ENCODE data around the gene ARPC3. TPM values are rescaled to one million over a fixed set of nuclear protein-coding genes. Genes with fewer than 3 reads are reported as not detected.
"Not testable (repeated sequence)": the region's sequence is repeated elsewhere in the genome, so short reads cannot be mapped to it uniquely, and the experiment has no call there.

ARPC3 gene
- total RNA-seq, 1 donor from 2014 or later, result 338 TPM

GRCh38 chr12:110444455-110444854 lies 5.7 kb downstream of the ARPC3 start:
- Mint-ChIP-seq H3K4me3 (ENCODE audit: low read depth) (no peak overlapping the region), H3K9me3 (no peaks in the 10 kb centered on the region), H3K36me3 (ENCODE audit: low read depth) (peaks cover 54% of the 10 kb centered on the region), H3K27me3 (ENCODE audit: low read depth) (no peaks in the 10 kb centered on the region), H3K4me1 (ENCODE audit: low read depth) (peaks cover 24% of the 10 kb centered on the region), H3K27ac (no peak overlapping the region)
- intact Hi-C loops (cut with micrococcal nuclease), result no loop called here
- DNase-seq (ENCODE audit: low spot score), result no peak

GRCh38 chr12:110436231-110436630 lies 13.9 kb downstream of the ARPC3 start:
- Mint-ChIP-seq H3K4me1 (ENCODE audit: low read depth) (peaks cover 1% of the 10 kb centered on the region), H3K9me3 (no peaks in the 10 kb centered on the region), H3K27me3 (ENCODE audit: low read depth) (no peaks in the 10 kb centered on the region), H3K36me3 (ENCODE audit: low read depth) (peaks cover 56% of the 10 kb centered on the region), H3K4me3 (ENCODE audit: low read depth) (no peak overlapping the region), H3K27ac (no peak overlapping the region)
- no peak for DNase-seq (ENCODE audit: low spot score)
- intact Hi-C loops (cut with micrococcal nuclease), result no loop called here

- Mint-ChIP-seq H3K4me1 (ENCODE audit: low read depth) (peaks cover 1% of the 10 kb centered on the region), H3K27ac (no peak overlapping the region)
Measured at GRCh38 chr12:110431957-110432587, 18.1 kb downstream of the ARPC3 start.

GRCh38 chr12:110429676-110430075 lies 20.5 kb downstream of the ARPC3 start:
- H3K9me3 Mint-ChIP-seq; H3K27ac Mint-ChIP-seq; H3K27me3 Mint-ChIP-seq (ENCODE audit: low read depth); H3K4me1 Mint-ChIP-seq (ENCODE audit: low read depth); DNase-seq (ENCODE audit: low spot score); intact Hi-C loops (cut with micrococcal nuclease); H3K4me3 Mint-ChIP-seq (ENCODE audit: low read depth): not testable (repeated sequence)
- H3K36me3 Mint-ChIP-seq (ENCODE audit: low read depth), result peaks cover 11% of the 10 kb centered on the region

More at GRCh38 chr12:110431957-110432587, 18.1 kb downstream of the ARPC3 start:
- no peak overlapping the region for H3K4me3 Mint-ChIP-seq (ENCODE audit: low read depth)
- intact Hi-C loops (cut with micrococcal nuclease), result loop anchor here (1.0 kb wide), 3 partner anchors 77 to 332 kb away; partner anchors contain the start of gene ATP2A2
- no peaks in the 10 kb centered on the region for H3K9me3 Mint-ChIP-seq
- no peaks in the 10 kb centered on the region for H3K27me3 Mint-ChIP-seq (ENCODE audit: low read depth)
- peaks cover 33% of the 10 kb centered on the region for H3K36me3 Mint-ChIP-seq (ENCODE audit: low read depth)
- DNase-seq (ENCODE audit: low spot score), result no peak

- intact Hi-C loops (cut with micrococcal nuclease), result no loop called here
- Mint-ChIP-seq H3K27ac (no peak overlapping the region), H3K9me3 (no peaks in the 10 kb centered on the region), H3K27me3 (ENCODE audit: low read depth) (peaks cover 16% of the 10 kb centered on the region), H3K36me3 (ENCODE audit: low read depth) (no peaks in the 10 kb centered on the region), H3K4me1 (ENCODE audit: low read depth) (no peaks in the 10 kb centered on the region), H3K4me3 (ENCODE audit: low read depth) (no peak overlapping the region)
- no peak for DNase-seq (ENCODE audit: low spot score)
Measured at GRCh38 chr12:110426406-110426805, 23.7 kb downstream of the ARPC3 start.

- H3K4me1 Mint-ChIP-seq (ENCODE audit: low read depth), result no peaks in the 10 kb centered on the region
- peaks cover 24% of the 10 kb centered on the region for H3K27me3 Mint-ChIP-seq (ENCODE audit: low read depth)
- no peak overlapping the region for H3K27ac Mint-ChIP-seq
- no peak for DNase-seq (ENCODE audit: low spot score)
- intact Hi-C loops (cut with micrococcal nuclease), result no loop called here
- no peaks in the 10 kb centered on the region for H3K9me3 Mint-ChIP-seq
- H3K36me3 Mint-ChIP-seq (ENCODE audit: low read depth), result no peaks in the 10 kb centered on the region
- H3K4me3 Mint-ChIP-seq (ENCODE audit: low read depth), result no peak overlapping the region
Measured at GRCh38 chr12:110424237-110424636, 25.9 kb downstream of the ARPC3 start.

GRCh38 chr12:110421701-110422100 lies 28.4 kb downstream of the ARPC3 start:
- peaks cover 26% of the 10 kb centered on the region for H3K27me3 Mint-ChIP-seq (ENCODE audit: low read depth)
- no peaks in the 10 kb centered on the region for H3K4me1 Mint-ChIP-seq (ENCODE audit: low read depth)
- no peak for DNase-seq (ENCODE audit: low spot score)
- no peak overlapping the region for H3K4me3 Mint-ChIP-seq (ENCODE audit: low read depth)
- no peaks in the 10 kb centered on the region for H3K9me3 Mint-ChIP-seq
- no peak overlapping the region for H3K27ac Mint-ChIP-seq
- no peaks in the 10 kb centered on the region for H3K36me3 Mint-ChIP-seq (ENCODE audit: low read depth)
- intact Hi-C loops (cut with micrococcal nuclease), result no loop called here

GRCh38 chr12:110421159-110421661 lies 28.9 kb downstream of the ARPC3 start:
- no peak overlapping the region for H3K4me3 Mint-ChIP-seq (ENCODE audit: low read depth)
- peaks cover 26% of the 10 kb centered on the region for H3K27me3 Mint-ChIP-seq (ENCODE audit: low read depth)
- H3K4me1 Mint-ChIP-seq (ENCODE audit: low read depth), result no peaks in the 10 kb centered on the region
- no peak overlapping the region for H3K27ac Mint-ChIP-seq
- intact Hi-C loops (cut with micrococcal nuclease), result no loop called here
- DNase-seq (ENCODE audit: low spot score), result no peak
- H3K36me3 Mint-ChIP-seq (ENCODE audit: low read depth), result no peaks in the 10 kb centered on the region
- H3K9me3 Mint-ChIP-seq, result no peaks in the 10 kb centered on the region

- H3K4me1 Mint-ChIP-seq (ENCODE audit: low read depth); intact Hi-C loops (cut with micrococcal nuclease); H3K4me3 Mint-ChIP-seq (ENCODE audit: low read depth); H3K36me3 Mint-ChIP-seq (ENCODE audit: low read depth); DNase-seq (ENCODE audit: low spot score); H3K27ac Mint-ChIP-seq; H3K9me3 Mint-ChIP-seq: not testable (repeated sequence)
- peaks cover 26% of the 10 kb centered on the region for H3K27me3 Mint-ChIP-seq (ENCODE audit: low read depth)
Measured at GRCh38 chr12:110420644-110421043, 29.5 kb downstream of the ARPC3 start.

- H3K9me3 Mint-ChIP-seq; H3K4me3 Mint-ChIP-seq (ENCODE audit: low read depth); intact Hi-C loops (cut with micrococcal nuclease); H3K27ac Mint-ChIP-seq; H3K36me3 Mint-ChIP-seq (ENCODE audit: low read depth); DNase-seq (ENCODE audit: low spot score); H3K4me1 Mint-ChIP-seq (ENCODE audit: low read depth): not testable (repeated sequence)
- peaks cover 15% of the 10 kb centered on the region for H3K27me3 Mint-ChIP-seq (ENCODE audit: low read depth)
Measured at GRCh38 chr12:110417113-110417512, 33.0 kb downstream of the ARPC3 start.

GRCh38 chr12:110410086-110410485 lies 40.1 kb downstream of the ARPC3 start:
- H3K4me3 Mint-ChIP-seq (ENCODE audit: low read depth); intact Hi-C loops (cut with micrococcal nuclease); H3K27ac Mint-ChIP-seq; H3K36me3 Mint-ChIP-seq (ENCODE audit: low read depth); H3K4me1 Mint-ChIP-seq (ENCODE audit: low read depth); H3K9me3 Mint-ChIP-seq; DNase-seq (ENCODE audit: low spot score): not testable (repeated sequence)
- H3K27me3 Mint-ChIP-seq (ENCODE audit: low read depth), result peaks cover 13% of the 10 kb centered on the region

- H3K9me3 Mint-ChIP-seq; intact Hi-C loops (cut with micrococcal nuclease); DNase-seq (ENCODE audit: low spot score); H3K4me3 Mint-ChIP-seq (ENCODE audit: low read depth); H3K27ac Mint-ChIP-seq: not testable (repeated sequence)
- H3K36me3 Mint-ChIP-seq (ENCODE audit: low read depth), result peaks cover 14% of the 10 kb centered on the region
- H3K27me3 Mint-ChIP-seq (ENCODE audit: low read depth), result peaks cover 12% of the 10 kb centered on the region
- H3K4me1 Mint-ChIP-seq (ENCODE audit: low read depth), result peaks cover 15% of the 10 kb centered on the region
Measured at GRCh38 chr12:110405126-110405662, 44.9 kb downstream of the ARPC3 start.

- H3K4me3 Mint-ChIP-seq (ENCODE audit: low read depth), result peak overlapping the region; percentile 99
- peaks cover 2% of the 10 kb centered on the region for H3K27me3 Mint-ChIP-seq (ENCODE audit: low read depth)
- peak overlapping the region; percentile 98 for H3K27ac Mint-ChIP-seq
- peaks cover 16% of the 10 kb centered on the region for H3K4me1 Mint-ChIP-seq (ENCODE audit: low read depth)
- intact Hi-C loops (cut with micrococcal nuclease), result loop anchor here (1.0 kb wide), 2 partner anchors 64 to 123 kb away; partner anchors contain the start of genes ATP2A2, FAM216A and GPN3
- DNase-seq (ENCODE audit: low spot score), result peak; percentile 62
- H3K36me3 Mint-ChIP-seq (ENCODE audit: low read depth), result peaks cover 22% of the 10 kb centered on the region
- H3K9me3 Mint-ChIP-seq, result no peaks in the 10 kb centered on the region
Measured at GRCh38 chr12:110403976-110404682, 46.0 kb downstream of the ARPC3 start.
